ENCODE results near the gene RRP1B.

DNA sequence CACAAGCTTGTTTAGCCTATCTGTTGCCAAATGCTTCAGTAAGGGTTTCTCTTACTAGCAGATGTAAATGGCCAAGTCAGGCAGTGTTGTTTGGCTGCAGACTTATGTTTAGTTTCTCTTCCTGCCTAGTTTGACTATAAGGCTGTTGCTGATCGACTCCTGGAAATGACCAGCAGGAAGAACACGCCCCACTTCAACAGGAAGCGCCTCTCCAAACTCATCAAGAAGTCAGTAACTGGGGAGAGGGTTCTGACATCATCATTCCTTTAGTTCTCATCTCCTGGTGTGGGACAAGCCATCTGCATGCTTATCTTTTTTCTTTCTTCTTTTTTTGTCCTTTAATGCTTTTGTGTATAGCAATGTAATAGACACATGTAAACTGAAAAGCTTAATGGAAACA is 25.1 kb downstream of the RRP1B start:
- TF ChIP-seq, protein P1, sequence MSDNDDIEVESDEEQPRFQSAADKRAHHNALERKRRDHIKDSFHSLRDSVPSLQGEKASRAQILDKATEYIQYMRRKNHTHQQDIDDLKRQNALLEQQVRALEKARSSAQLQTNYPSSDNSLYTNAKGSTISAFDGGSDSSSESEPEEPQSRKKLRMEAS (IDR thresholded peaks at IDR 0.05) = no peak
- TF ChIP-seq TEAD4 (IDR thresholded peaks at IDR 0.05) (no peak), TAF1 (IDR thresholded peaks at IDR 0.05; ENCODE audit: low read depth) (no peak), FOXM1 (IDR thresholded peaks at IDR 0.05; ENCODE audit: borderline replicate concordance, low read depth) (no peak), TCF12 (IDR thresholded peaks at IDR 0.05; ENCODE audit: low read depth) (no peak), EP300 (IDR thresholded peaks at IDR 0.05; ENCODE audit: borderline replicate concordance) (no peak), ZBTB7A (IDR thresholded peaks at IDR 0.05; ENCODE audit: low read depth) (no peak), RAD21 (IDR thresholded peaks at IDR 0.05; ENCODE audit: low read depth) (no peak)
